GM12892 (cell line): Measurements from ENCODE around the gene CDX4.
"Not testable (repeated sequence)": the region's sequence is repeated elsewhere in the genome, so short reads cannot be mapped to it uniquely, and the experiment has no call there.

Experiments
- DNase-seq: peaks from one replicate; pipeline ENCODE4 v3.0.0; 2011; ENCODE audit not compliant: insufficient read length
- FAIRE-seq: peaks from 2 replicates; lab custom pipeline; 2011; peaks lifted over from hg19 to GRCh38; lab: Jason Lieb, UNC
- POLR2A ChIP-seq: IDR thresholded peaks from 2 replicates; pipeline ENCODE4 v1.6.1; 2011; ENCODE audit warnings: low read depth, low read length, control low read depth
- POLR2AphosphoS5 ChIP-seq: IDR thresholded peaks from 2 replicates; pipeline ENCODE4 v1.6.1; 2011; ENCODE audit warnings: low read depth, low read length, control low read depth
- TAF1 ChIP-seq: IDR thresholded peaks from 2 replicates; pipeline ENCODE4 v1.6.1; 2011; ENCODE audit warnings: low read depth, mild to moderate bottlenecking, control low read depth, low read length, borderline replicate concordance

CDX4 gene

GRCh38 chrX:73490661-73491060 lies 43.8 kb downstream of the CDX4 start:
- FAIRE-seq (no peak), DNase-seq (no peak)
- TF ChIP-seq POLR2A = no peak
- TF ChIP-seq TAF1 = no peak
- no peak for TF ChIP-seq POLR2AphosphoS5

- DNase-seq, FAIRE-seq: not testable (repeated sequence)
These were observed 45.3 kb downstream of the CDX4 start for GRCh38 chrX:73492178-73492577.
